8988T (cell line): ENCODE data around the gene HSF2BP.
"Not testable (repeated sequence)": the region's sequence is repeated elsewhere in the genome, so short reads cannot be mapped to it uniquely, and the experiment has no call there.

ENCODE experiments used
- DNase-seq: peaks from one replicate; pipeline ENCODE4 v3.0.0; 2011

Gene HSF2BP

GRCh38 chr21:43616861-43617260 is 42.4 kb downstream of the HSF2BP start:
- DNase-seq, result not testable (repeated sequence)

DNA sequence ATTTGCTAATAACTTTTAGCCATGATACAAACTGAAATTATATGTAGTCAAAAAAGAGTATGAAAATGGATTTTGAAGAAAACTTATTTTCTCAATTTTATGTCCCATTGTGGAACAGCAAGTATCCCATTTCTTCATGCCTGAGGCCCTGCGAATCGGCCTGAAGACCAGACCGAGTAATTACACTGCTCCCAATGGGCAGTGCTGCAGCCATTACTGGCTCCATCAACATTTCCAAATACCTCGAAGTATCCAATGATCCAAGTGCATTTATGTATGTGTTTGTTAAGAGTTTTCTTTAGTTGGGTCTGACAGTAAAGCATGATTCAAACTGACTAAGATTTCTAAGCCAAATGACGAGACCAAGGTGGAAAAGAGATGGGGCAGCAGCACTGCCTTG is 44.4 kb downstream of the HSF2BP start:
- no peak for DNase-seq

DNA sequence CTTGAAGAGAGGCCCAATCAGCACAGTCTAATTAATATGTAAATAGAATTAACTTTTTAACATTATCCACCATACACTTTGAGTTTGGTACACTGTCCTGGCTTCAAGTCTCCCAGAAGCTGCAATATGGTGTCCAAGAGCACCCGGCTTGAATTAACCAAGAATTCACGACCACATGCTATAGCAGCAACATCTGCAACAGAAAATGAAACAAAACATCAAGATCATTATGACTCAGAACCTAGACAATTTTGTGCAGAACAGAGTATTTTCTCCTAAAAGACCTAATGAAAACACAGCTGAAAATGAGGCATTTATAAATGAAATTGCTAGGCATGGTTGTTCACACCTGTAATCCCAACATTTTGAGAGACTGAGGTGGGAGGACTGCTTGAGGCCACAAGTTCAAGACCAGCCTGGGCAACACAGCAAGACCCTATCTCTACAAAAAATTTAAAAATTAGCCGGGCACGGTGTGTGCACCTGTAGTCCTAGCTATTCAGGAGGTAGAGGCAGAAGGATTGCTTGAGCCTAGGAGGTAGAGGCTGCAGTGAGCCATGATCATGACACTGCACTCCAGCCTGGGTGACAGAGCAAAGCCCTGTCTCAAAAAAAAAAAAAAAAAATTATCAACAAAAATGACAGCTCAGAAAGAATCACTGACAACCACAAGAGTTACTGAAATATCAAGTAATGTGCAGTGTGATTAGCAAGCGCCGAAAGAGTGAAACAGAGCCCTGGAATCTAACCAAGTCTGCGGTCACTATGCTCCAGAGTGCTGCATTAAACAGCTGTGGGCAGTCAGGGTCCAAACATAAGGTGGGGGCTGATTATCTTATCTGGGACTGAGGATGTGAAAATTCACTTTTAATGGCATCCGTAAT is 45.3 kb downstream of the HSF2BP start:
- DNase-seq, result no peak

- no peak for DNase-seq
Measured at GRCh38 chr21:43611598-43612369, 47.5 kb downstream of the HSF2BP start.

GRCh38 chr21:43609501-43610340 is 49.6 kb downstream of the HSF2BP start:
- no peak for DNase-seq

DNA sequence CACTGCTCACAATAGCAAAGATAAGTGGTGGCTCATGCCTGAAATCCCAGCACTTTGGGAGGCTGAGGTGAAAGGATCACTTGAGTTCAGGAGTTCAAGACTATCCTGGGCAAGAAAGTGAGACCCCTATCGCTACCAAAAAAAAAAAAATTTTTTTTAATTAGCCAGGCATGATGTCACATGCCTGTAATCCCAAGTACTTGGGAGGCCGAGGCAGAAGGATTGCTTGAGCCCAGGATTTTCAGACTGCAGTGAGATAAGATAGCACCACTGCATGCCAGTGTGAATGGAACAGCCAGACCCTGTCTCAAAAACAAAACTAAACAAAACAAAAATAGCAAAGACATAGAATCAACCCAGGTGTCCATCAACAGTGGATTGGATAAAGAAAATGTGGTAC is 50.6 kb downstream of the HSF2BP start:
- no peak for DNase-seq

DNA sequence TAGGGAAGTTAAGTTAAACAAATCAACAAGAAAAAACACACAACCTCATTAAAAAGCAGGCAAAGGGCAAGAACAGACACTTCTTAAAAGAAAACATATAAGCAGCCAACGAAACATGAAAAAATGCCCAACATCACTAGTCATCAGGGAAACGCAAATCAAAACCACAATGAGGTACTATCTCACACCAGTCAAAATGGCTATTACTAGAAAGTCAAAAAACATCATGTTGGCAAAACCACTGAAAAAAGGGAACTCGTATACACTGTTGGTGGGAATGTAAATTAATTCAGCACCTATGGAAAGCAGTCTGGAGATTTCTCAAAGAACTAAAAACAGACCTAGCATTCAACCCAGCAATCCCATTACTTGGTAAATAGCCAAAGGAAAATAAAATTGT is 51.1 kb downstream of the HSF2BP start:
- no peak for DNase-seq

- no peak for DNase-seq
Measured at GRCh38 chr21:43605320-43606215, 53.7 kb downstream of the HSF2BP start.

DNA sequence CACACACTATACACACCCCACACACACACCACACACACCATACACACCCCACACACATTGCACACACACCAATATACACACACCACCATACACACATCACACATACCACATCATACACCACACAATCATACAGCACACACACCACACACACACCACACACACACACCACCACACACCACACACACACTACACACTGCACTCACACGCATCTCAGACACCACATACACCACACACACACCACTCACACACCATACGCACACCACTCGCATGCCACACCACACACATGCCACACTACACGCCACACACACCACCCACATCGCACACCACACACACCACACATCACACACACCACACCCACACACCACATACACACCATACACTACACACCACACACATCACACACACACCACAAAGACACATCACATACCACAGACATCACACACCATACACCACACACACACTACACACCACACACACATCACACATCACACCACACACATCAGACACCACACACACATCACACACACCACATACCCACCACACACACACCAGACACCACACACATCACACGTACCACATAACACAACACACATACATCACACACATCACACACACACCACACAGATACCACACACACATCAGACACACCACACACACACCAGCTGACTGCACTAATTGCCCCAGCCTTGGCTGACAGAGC is 54.6 kb downstream of the HSF2BP start:
- DNase-seq, result no peak

- DNase-seq, result no peak
Measured at GRCh38 chr21:43603641-43604504, 55.4 kb downstream of the HSF2BP start.

DNA sequence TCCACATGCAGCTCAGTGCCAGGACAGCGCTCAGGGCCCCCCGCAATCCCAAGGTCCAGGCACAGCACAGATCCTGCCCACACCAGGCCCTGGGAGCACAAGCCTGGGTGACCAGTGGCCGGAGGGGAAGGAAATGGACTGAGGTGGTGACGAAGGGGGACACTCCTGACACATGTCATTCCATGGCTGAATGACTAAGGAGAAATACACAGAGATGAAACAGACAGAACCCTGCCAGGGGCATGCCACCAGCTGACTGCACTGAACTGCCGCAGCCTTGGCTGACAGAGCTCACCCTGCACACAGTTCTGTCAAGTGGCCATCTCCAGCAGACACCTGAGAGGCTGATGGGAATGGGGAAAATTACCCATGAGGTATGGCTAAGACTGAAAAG is 56.1 kb downstream of the HSF2BP start:
- no peak for DNase-seq

GRCh38 chr21:43602266-43603232 is 56.7 kb downstream of the HSF2BP start:
- no peak for DNase-seq

DNA sequence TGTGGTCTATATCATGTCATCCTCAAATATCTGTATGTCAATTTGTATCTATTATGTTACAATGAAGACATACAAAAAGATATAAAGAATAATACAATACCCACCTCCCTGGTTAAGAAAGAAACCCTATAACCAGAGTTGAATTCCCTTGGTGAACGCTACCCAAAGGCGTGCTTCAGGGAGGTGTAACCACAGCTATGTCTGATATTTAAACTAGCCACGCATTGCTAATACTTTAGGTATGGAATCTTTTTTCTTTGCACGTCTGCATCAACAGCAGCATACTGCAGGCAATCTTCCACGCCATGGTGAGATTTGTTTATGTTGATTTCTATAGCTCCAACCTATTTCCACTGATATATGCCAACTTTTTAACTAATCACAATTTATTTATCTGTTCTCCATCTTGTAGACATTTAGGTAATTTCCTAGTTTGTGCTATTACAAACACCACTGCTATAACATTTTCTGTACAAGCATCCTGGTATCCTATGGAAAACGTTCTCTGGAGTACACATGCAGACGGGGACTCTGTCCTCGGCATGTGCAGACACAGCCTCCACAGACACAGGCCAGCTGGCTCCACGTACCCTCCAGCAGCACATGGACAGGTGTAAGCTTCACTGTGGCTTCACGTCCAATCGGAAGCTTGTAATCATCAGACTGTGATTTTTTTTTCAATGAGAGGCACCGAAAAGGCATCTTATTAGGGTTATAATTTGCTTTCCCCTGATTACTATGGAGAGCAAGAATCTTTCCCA is 58.5 kb downstream of the HSF2BP start:
- DNase-seq, result no peak

DNA sequence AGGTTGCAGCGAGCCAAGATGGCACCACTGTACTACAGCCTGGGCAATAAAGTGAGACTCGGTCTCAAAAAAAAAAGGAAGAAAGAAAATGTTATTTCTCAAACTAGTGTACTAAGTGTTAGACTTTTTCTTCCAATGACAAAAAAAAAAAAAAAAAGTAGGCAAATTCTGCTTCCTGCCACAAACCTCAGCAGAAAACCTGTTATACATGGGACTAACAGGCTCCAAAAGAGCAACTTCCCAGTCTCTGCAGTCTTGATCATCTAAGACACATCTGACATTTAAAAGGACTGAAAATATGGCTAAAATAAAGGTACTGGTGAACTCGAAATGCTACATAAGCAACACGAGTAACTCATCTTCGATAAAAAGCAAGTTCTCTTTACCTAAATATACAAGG is 59.6 kb downstream of the HSF2BP start:
- no peak for DNase-seq

DNA sequence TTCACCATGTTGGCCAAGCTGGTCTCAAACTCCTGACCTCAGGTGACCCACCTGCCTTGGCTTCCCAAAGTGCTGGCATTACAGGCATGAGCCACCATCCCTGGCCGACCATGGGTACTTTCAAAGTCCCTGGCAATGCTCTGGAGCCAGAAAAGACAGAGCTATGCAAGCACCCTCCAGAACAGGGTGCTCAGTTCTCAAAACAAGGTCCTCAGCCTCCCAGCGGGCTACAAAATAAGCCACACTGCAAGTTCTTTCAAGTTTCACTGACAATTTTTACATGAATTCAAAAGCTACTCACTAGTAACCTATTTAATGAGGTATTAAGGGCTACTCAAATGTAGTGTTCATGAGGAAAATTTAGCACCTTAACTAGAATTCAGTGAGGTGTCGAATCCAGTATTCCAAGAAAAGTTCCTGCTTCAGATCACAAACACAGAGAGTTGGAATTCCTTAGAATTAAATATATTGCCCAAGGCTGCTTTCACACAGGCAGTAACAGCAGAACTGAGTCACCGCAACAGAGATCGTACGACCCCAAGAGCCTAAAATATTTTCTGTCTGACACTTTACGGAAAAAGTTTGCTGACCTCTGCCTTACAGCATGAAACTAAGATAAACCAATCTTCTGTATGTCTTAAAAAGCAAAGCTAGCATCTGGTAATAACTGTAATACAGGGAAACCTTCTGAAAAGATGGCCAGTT is 60.7 kb downstream of the HSF2BP start:
- no peak for DNase-seq

- no peak for DNase-seq
Measured at GRCh38 chr21:43597540-43598250, 61.6 kb downstream of the HSF2BP start.

- no peak for DNase-seq
Measured at GRCh38 chr21:43597052-43597451, 62.2 kb downstream of the HSF2BP start.
